Type B pancreatic cell (in vitro differentiated cells): ENCODE results near the gene TNXB. TPM values are rescaled to one million over a fixed set of nuclear protein-coding genes. Genes with fewer than 3 reads are reported as not detected.
A peak's percentile ranks its signal among the peaks of the same experiment; 100 is the strongest.

Experiments
- DNase-seq: peaks from one replicate; pipeline ENCODE4 v3.0.0; 2021; ENCODE audit warnings: mixed read lengths; ENCODE audit not compliant: unreplicated experiment; ENCODE audit errors: extremely low spot score
- H3K27ac Mint-ChIP-seq: 2 replicates; pipeline ENCODE4 v1.8.0; 2021; ENCODE audit warnings: mild to moderate bottlenecking, mixed read lengths
- H3K27me3 Mint-ChIP-seq: 2 replicates; pipeline ENCODE4 v1.8.0; 2021; ENCODE audit warnings: mixed read lengths
- H3K36me3 Mint-ChIP-seq: 2 replicates; pipeline ENCODE4 v1.8.0; 2021; ENCODE audit warnings: mixed read lengths
- H3K4me1 Mint-ChIP-seq: one replicate; pipeline ENCODE4 v1.8.0; 2021; ENCODE audit warnings: mixed read lengths; ENCODE audit not compliant: unreplicated experiment
- H3K4me3 Mint-ChIP-seq: 2 replicates; pipeline ENCODE4 v1.8.0; 2021; ENCODE audit warnings: mild to moderate bottlenecking, mixed read lengths
- H3K9me3 Mint-ChIP-seq: 2 replicates; pipeline ENCODE4 v1.8.0; 2021; ENCODE audit warnings: mixed read lengths
- CTCF ChIP-seq: fragments of 200-600 bp; sonication (generic); conservative IDR thresholded peaks from 2 replicates; pipeline ENCODE4 v1.5.0; 2021; ENCODE audit warnings: antibody characterized with exemption, mild to moderate bottlenecking
- total RNA-seq: library from RNA; stranded (reverse); gene quantifications from 2 replicates; pipeline ENCODE4 v1.2.1, GENCODE V29; 2021; ENCODE audit warnings: low replicate concordance

Gene TNXB
- total RNA-seq, 1 donor from 2014 or later = 22.2 TPM

- DNase-seq = no peak
- Mint-ChIP-seq H3K9me3 (peaks cover 3% of the 10 kb centered on the region), H3K4me1 (peaks cover 32% of the 10 kb centered on the region), H3K27me3 (peaks cover 3% of the 10 kb centered on the region), H3K4me3 (peak overlapping the region; percentile 99), H3K27ac (peak overlapping the region; percentile 97), H3K36me3 (peaks cover 7% of the 10 kb centered on the region)
- no peak for TF ChIP-seq CTCF
Observed at GRCh38 chr6:32127409-32127716, 18.2 kb upstream of the TNXB start.

GRCh38 chr6:32126880-32127279 is 17.7 kb upstream of the TNXB start:
- peaks cover 10% of the 10 kb centered on the region for H3K36me3 Mint-ChIP-seq
- H3K4me1 Mint-ChIP-seq = peaks cover 29% of the 10 kb centered on the region
- no peaks in the 10 kb centered on the region for H3K9me3 Mint-ChIP-seq
- TF ChIP-seq CTCF = no peak
- H3K4me3 Mint-ChIP-seq = peak overlapping the region; percentile 99
- H3K27ac Mint-ChIP-seq = peak overlapping the region; percentile 97
- DNase-seq = no peak
- no peaks in the 10 kb centered on the region for H3K27me3 Mint-ChIP-seq

GRCh38 chr6:32123681-32124080 is 14.5 kb upstream of the TNXB start:
- no peak for TF ChIP-seq CTCF
- H3K27me3 Mint-ChIP-seq = no peaks in the 10 kb centered on the region
- H3K27ac Mint-ChIP-seq = no peak overlapping the region
- H3K4me1 Mint-ChIP-seq = peaks cover 27% of the 10 kb centered on the region
- no peaks in the 10 kb centered on the region for H3K9me3 Mint-ChIP-seq
- DNase-seq = no peak
- H3K36me3 Mint-ChIP-seq = peaks cover 18% of the 10 kb centered on the region
- H3K4me3 Mint-ChIP-seq = no peak overlapping the region

- Mint-ChIP-seq H3K4me3 (no peak overlapping the region), H3K4me1 (peaks cover 10% of the 10 kb centered on the region), H3K9me3 (no peaks in the 10 kb centered on the region), H3K27ac (no peak overlapping the region), H3K36me3 (peaks cover 18% of the 10 kb centered on the region), H3K27me3 (no peaks in the 10 kb centered on the region)
- DNase-seq = no peak
- no peak for TF ChIP-seq CTCF
Observed at GRCh38 chr6:32120573-32121059, 11.5 kb upstream of the TNXB start.

GRCh38 chr6:32118782-32119628 is 9.9 kb upstream of the TNXB start:
- peak; percentile 87 for DNase-seq
- Mint-ChIP-seq H3K4me1 (peaks cover 14% of the 10 kb centered on the region), H3K27ac (peak overlapping the region; percentile 78), H3K9me3 (no peaks in the 10 kb centered on the region), H3K4me3 (no peak overlapping the region), H3K27me3 (no peaks in the 10 kb centered on the region), H3K36me3 (peaks cover 16% of the 10 kb centered on the region)
- TF ChIP-seq CTCF = peak; percentile 93
